ENCODE data around the gene PDE7B. TPM values are rescaled to one million over a fixed set of nuclear protein-coding genes. Genes with fewer than 3 reads are reported as not detected.

Gene PDE7B
- total and polyA plus RNA-seq, 8 donors = 0.29 to 73.2 (median 5.0) TPM

DNA sequence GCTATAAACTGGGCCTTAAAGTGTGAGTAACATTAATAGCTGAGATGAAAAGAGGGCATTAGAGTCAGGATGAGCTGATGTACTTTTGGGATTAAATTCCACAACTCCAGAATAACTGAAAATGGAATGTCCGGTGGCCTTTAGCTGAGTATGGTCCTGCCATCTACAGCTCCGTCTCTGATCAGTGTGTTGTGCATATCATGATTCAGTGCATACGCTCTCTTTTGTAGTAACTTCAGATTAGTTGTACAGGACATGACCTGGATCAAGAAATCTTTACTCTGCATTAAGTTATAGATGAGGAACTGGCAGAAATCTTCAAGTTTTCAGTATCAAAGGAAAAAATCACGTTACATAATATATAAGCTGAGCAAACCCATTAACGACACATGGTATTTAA, 306.2 kb downstream of the PDE7B start:
- H3K27ac ChIP-seq = no peak overlapping the region
- H3K27me3 ChIP-seq = no peaks in the 10 kb centered on the region
- no peak for DNase-seq
- intact Hi-C loops (cut with DNase I; ENCODE audit: low total_unique reads) = no loop called here
- H3K9me3 ChIP-seq = no peaks in the 10 kb centered on the region
- peaks cover 0 to 25% (median 3%) of the 10 kb centered on the region in 4 donors for H3K36me3 ChIP-seq
- H3K4me3 ChIP-seq = no peak overlapping the region
- 93 to 97% (median 94%) methylated on average over 5 of the region's 5 CpGs for WGBS, 5 donors
- peaks cover 0 to 15% (median 3%) of the 10 kb centered on the region in 4 donors for H3K4me1 ChIP-seq
- TF ChIP-seq POLR2A (IDR thresholded peaks at IDR 0.05) (no peak), POLR2AphosphoS5 (IDR thresholded peaks at IDR 0.05) (no peak), EP300 (IDR thresholded peaks at IDR 0.05) (no peak)
- TF ChIP-seq, protein P1, sequence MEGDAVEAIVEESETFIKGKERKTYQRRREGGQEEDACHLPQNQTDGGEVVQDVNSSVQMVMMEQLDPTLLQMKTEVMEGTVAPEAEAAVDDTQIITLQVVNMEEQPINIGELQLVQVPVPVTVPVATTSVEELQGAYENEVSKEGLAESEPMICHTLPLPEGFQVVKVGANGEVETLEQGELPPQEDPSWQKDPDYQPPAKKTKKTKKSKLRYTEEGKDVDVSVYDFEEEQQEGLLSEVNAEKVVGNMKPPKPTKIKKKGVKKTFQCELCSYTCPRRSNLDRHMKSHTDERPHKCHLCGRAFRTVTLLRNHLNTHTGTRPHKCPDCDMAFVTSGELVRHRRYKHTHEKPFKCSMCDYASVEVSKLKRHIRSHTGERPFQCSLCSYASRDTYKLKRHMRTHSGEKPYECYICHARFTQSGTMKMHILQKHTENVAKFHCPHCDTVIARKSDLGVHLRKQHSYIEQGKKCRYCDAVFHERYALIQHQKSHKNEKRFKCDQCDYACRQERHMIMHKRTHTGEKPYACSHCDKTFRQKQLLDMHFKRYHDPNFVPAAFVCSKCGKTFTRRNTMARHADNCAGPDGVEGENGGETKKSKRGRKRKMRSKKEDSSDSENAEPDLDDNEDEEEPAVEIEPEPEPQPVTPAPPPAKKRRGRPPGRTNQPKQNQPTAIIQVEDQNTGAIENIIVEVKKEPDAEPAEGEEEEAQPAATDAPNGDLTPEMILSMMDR (IDR thresholded peaks at IDR 0.05) = no peak

DNA sequence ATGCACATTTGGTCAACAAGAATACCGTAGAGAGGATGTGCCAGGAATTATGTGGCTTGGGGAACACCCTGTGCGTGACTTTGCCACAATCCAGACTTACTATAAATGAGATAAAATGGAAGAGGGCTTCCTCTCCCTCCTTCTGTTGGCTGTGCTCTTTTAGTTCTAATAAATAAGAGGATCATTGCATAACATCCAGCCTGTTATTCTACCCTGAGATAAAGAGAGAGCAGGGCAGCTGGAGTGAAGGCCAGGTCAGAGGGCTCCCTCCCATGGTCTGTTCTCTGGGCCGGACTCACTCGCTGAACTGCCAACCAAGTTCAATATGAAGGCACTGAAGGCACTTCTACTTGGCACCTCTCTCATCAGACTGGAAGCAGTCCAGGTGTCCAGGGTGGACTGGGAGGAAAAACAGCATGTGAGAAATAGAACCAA, 306.9 kb downstream of the PDE7B start:
- Histone ChIP-seq H3K9me3 (no peaks in the 10 kb centered on the region), H3K27ac (no peak overlapping the region), H3K27me3 (no peaks in the 10 kb centered on the region), H3K4me1 (peaks cover 0 to 15% (median 3%) of the 10 kb centered on the region in 4 donors), H3K4me3 (no peak overlapping the region), H3K36me3 (peaks cover 0 to 30% (median 3%) of the 10 kb centered on the region in 4 donors)
- intact Hi-C loops (cut with DNase I; ENCODE audit: low total_unique reads) = no loop called here
- no peak for DNase-seq
- TF ChIP-seq EP300 (IDR thresholded peaks at IDR 0.05) (no peak), POLR2A (IDR thresholded peaks at IDR 0.05) (no peak), POLR2AphosphoS5 (IDR thresholded peaks at IDR 0.05) (no peak)
- TF ChIP-seq, protein P1 (IDR thresholded peaks at IDR 0.05) = no peak
- WGBS, 5 donors = 60 to 74% (median 68%) methylated on average over 4 of the region's 4 CpGs

DNA sequence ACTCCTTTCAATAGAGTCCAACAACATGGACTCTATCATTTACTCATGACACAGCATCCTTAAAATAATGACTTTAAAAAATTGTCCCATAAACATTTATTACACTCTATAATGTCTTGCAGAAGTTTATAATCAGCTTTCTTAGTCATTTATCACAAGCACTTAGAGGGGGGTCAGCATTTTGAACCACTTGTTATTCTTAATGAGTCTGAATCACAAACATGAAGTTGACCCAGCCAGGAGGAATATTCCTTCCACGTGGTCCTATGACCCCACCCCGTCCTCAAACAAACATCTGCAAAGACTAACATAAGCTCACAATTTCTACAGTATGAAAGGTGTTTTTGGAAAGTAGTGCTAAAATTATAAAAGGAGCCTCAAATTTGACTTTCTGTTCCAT, 307.5 kb downstream of the PDE7B start:
- no peaks in the 10 kb centered on the region for H3K27me3 ChIP-seq
- no peak overlapping the region for H3K27ac ChIP-seq
- peaks cover 0 to 32% (median 3%) of the 10 kb centered on the region in 4 donors for H3K36me3 ChIP-seq
- intact Hi-C loops (cut with DNase I; ENCODE audit: low total_unique reads) = no loop called here
- peaks cover 0 to 15% (median 3%) of the 10 kb centered on the region in 4 donors for H3K4me1 ChIP-seq
- H3K9me3 ChIP-seq = no peaks in the 10 kb centered on the region
- 44 to 62% (median 48%) methylated on average over 2 of the region's 2 CpGs for WGBS, 5 donors
- no peak overlapping the region for H3K4me3 ChIP-seq
- DNase-seq = no peak
- no peak for TF ChIP-seq EP300 (IDR thresholded peaks at IDR 0.05)
- TF ChIP-seq, protein P1 (IDR thresholded peaks at IDR 0.05) = no peak
- no peak for TF ChIP-seq POLR2A (IDR thresholded peaks at IDR 0.05)
- TF ChIP-seq POLR2AphosphoS5 (IDR thresholded peaks at IDR 0.05) = no peak

DNA sequence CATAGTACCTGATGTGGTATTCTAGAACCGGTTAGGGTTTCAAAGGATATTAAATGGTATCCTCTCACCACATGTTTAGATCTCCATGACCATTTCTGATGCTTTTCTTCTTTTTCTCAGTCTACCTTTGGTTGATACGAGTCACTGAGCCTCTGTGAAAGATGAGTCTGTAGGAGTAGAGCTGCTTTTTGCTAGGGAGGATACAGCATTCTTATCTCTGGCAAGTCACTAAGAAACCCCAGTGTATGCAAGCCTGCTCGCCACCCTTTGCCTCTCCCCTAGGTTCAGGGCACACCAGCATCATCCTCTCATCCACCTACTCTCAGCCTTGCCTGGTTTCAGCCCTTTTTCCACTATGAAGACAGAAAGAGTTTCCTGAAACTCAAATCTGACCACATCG, 308.7 kb downstream of the PDE7B start:
- TF ChIP-seq EP300 (IDR thresholded peaks at IDR 0.05) = no peak
- Histone ChIP-seq H3K27me3 (no peaks in the 10 kb centered on the region), H3K27ac (no peak overlapping the region), H3K36me3 (peaks cover 0 to 30% (median 3%) of the 10 kb centered on the region in 4 donors), H3K9me3 (no peaks in the 10 kb centered on the region), H3K4me3 (no peak overlapping the region), H3K4me1 (peaks cover 0 to 15% (median 3%) of the 10 kb centered on the region in 4 donors)
- WGBS, 5 donors = 92 to 95% (median 93%) methylated on average over 4 of the region's 4 CpGs
- DNase-seq = no peak
- intact Hi-C loops (cut with DNase I; ENCODE audit: low total_unique reads) = no loop called here

DNA sequence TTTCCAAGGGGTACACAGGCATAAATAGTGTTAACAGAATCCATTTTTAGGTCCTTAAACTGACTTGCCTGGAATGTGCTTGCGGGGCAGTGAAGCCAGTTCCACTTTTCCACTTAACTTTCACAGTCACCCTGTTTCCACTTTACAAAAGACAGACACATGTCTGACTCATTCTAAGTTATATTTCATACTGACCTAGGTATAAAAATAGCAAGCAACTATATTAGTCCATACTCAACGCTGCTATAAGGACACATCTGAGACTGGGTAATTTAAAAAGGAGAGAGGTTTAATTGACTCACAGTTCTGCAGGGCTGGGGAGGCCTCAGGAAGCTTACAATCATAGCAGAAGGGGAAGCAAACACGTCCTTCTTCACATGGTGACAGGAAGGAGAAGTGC, 310.4 kb downstream of the PDE7B start:
- peaks cover 0 to 34% (median 6%) of the 10 kb centered on the region in 4 donors for H3K36me3 ChIP-seq
- H3K27me3 ChIP-seq = no peaks in the 10 kb centered on the region
- peaks cover 0 to 15% (median 3%) of the 10 kb centered on the region in 4 donors for H3K4me1 ChIP-seq
- H3K9me3 ChIP-seq = no peaks in the 10 kb centered on the region
- WGBS, 5 donors = 69 to 87% (median 76%) methylated on average over 3 of the region's 3 CpGs
- no peak for TF ChIP-seq EP300 (IDR thresholded peaks at IDR 0.05)
- no peak for TF ChIP-seq POLR2AphosphoS5 (IDR thresholded peaks at IDR 0.05)
- no peak for TF ChIP-seq POLR2A (IDR thresholded peaks at IDR 0.05)
- TF ChIP-seq, protein P1 (IDR thresholded peaks at IDR 0.05) = no peak
- no peak overlapping the region for H3K4me3 ChIP-seq
- intact Hi-C loops (cut with DNase I; ENCODE audit: low total_unique reads) = no loop called here
- no peak overlapping the region for H3K27ac ChIP-seq
- DNase-seq = no peak
